ELR (cell line): ENCODE data around the gene CAMK2A.

ENCODE experiments used
- DNase-seq: peaks from one replicate; pipeline ENCODE4 v3.0.0-alpha.2; 2015; ENCODE audit warnings: low read depth

Gene CAMK2A

GRCh38 chr5:150188146-150188842, 101.3 kb downstream of the CAMK2A start:
- DNase-seq, result no peak

GRCh38 chr5:150186897-150187296, 102.7 kb downstream of the CAMK2A start:
- no peak for DNase-seq

GRCh38 chr5:150186137-150186536, 103.4 kb downstream of the CAMK2A start:
- no peak for DNase-seq

GRCh38 chr5:150184990-150185912, 104.3 kb downstream of the CAMK2A start:
- DNase-seq, result no peak

GRCh38 chr5:150184006-150184405, 105.6 kb downstream of the CAMK2A start:
- no peak for DNase-seq

- DNase-seq, result no peak
Measured at GRCh38 chr5:150183436-150183835, 106.1 kb downstream of the CAMK2A start.

GRCh38 chr5:150182774-150183173, 106.8 kb downstream of the CAMK2A start:
- no peak for DNase-seq

- DNase-seq, result peak; percentile 29
Measured at GRCh38 chr5:150181766-150182545, 107.6 kb downstream of the CAMK2A start.

- peak; percentile 73 for DNase-seq
Measured at GRCh38 chr5:150181027-150181426, 108.5 kb downstream of the CAMK2A start.

- no peak for DNase-seq
Measured at GRCh38 chr5:150180241-150181026, 109.1 kb downstream of the CAMK2A start.

GRCh38 chr5:150179019-150179620, 110.5 kb downstream of the CAMK2A start:
- no peak for DNase-seq

GRCh38 chr5:150178262-150178661, 111.3 kb downstream of the CAMK2A start:
- DNase-seq, result no peak

- no peak for DNase-seq
Measured at GRCh38 chr5:150177721-150178120, 111.9 kb downstream of the CAMK2A start.

GRCh38 chr5:150176745-150177477, 112.7 kb downstream of the CAMK2A start:
- DNase-seq, result no peak

GRCh38 chr5:150175536-150175935, 114.0 kb downstream of the CAMK2A start:
- peak; percentile 66 for DNase-seq

- DNase-seq, result no peak
Measured at GRCh38 chr5:150175076-150175475, 114.5 kb downstream of the CAMK2A start.

GRCh38 chr5:150174285-150174684, 115.3 kb downstream of the CAMK2A start:
- no peak for DNase-seq

- no peak for DNase-seq
Measured at GRCh38 chr5:150173161-150173560, 116.4 kb downstream of the CAMK2A start.

- DNase-seq, result no peak
Measured at GRCh38 chr5:150172556-150172955, 117.0 kb downstream of the CAMK2A start.

- DNase-seq, result peak; percentile 34
Measured at GRCh38 chr5:150172145-150172544, 117.4 kb downstream of the CAMK2A start.
